Parathyroid adenoma (tissue), 2 donors: ENCODE results near the gene SLC25A43.

Experiments used
- H2AFZ ChIP-seq: fragments of 300-600 bp; sonication (generic); one replicate; pipeline ENCODE4 v1.7.0; 2017; ENCODE audit warnings: antibody characterized with exemption, mild to moderate bottlenecking
- H3K27ac ChIP-seq: fragments of 300-600 bp; sonication (generic); one replicate; pipeline ENCODE4 v1.7.0; 2017
- H3K27me3 ChIP-seq: fragments of 300-600 bp; sonication (generic); one replicate; pipeline ENCODE4 v1.7.0; 2017; ENCODE audit warnings: low read length; ENCODE audit not compliant: control insufficient read depth, insufficient read depth
- H3K36me3 ChIP-seq: fragments of 300-600 bp; sonication (generic); one replicate; pipeline ENCODE4 v1.7.0; 2017; ENCODE audit warnings: low read length; ENCODE audit not compliant: control insufficient read depth, insufficient read depth
- H3K4me1 ChIP-seq: fragments of 300-600 bp; sonication (generic); one replicate; pipeline ENCODE4 v1.7.0; 2017; ENCODE audit warnings: control low read depth
- H3K4me2 ChIP-seq: fragments of 300-600 bp; sonication (generic); one replicate; pipeline ENCODE4 v1.7.0; 2017; ENCODE audit warnings: low read length
- H3K4me3 ChIP-seq: fragments of 300-600 bp; sonication (generic); one replicate; pipeline ENCODE4 v1.7.0; 2017; ENCODE audit warnings: low read depth, low read length
- H3K79me2 ChIP-seq: fragments of 300-600 bp; sonication (generic); one replicate; pipeline ENCODE4 v1.7.0; 2017; ENCODE audit warnings: control low read depth
- H3K9ac ChIP-seq: fragments of 300-600 bp; sonication (generic); one replicate; pipeline ENCODE4 v1.7.0; 2017; ENCODE audit warnings: mild to moderate bottlenecking
- H3K9me3 ChIP-seq: fragments of 300-600 bp; sonication (generic); one replicate; pipeline ENCODE4 v1.7.0; 2017; ENCODE audit warnings: low read length; ENCODE audit not compliant: control insufficient read depth
- TF ChIP-seq, protein P1 (sequence below): fragments of 300-600 bp; sonication (generic); IDR thresholded peaks from one replicate; pipeline ENCODE4 v1.7.0; 2017; ENCODE audit warnings: antibody characterized with exemption, mild to moderate bottlenecking
- donor health status: primary hyperparathyroidism.

Gene SLC25A43

GRCh38 chrX:119453202-119453601, 54.1 kb downstream of the SLC25A43 start:
- Histone ChIP-seq H2AFZ (no peak overlapping the region), H3K9ac (no peak overlapping the region), H3K9me3 (no peaks in the 10 kb centered on the region), H3K4me3 (no peak overlapping the region), H3K79me2 (no peaks in the 10 kb centered on the region), H3K36me3 (no peaks in the 10 kb centered on the region), H3K27ac (no peak overlapping the region), H3K4me1 (no peaks in the 10 kb centered on the region), H3K27me3 (no peaks in the 10 kb centered on the region), H3K4me2 (no peak overlapping the region)
- TF ChIP-seq, protein P1, sequence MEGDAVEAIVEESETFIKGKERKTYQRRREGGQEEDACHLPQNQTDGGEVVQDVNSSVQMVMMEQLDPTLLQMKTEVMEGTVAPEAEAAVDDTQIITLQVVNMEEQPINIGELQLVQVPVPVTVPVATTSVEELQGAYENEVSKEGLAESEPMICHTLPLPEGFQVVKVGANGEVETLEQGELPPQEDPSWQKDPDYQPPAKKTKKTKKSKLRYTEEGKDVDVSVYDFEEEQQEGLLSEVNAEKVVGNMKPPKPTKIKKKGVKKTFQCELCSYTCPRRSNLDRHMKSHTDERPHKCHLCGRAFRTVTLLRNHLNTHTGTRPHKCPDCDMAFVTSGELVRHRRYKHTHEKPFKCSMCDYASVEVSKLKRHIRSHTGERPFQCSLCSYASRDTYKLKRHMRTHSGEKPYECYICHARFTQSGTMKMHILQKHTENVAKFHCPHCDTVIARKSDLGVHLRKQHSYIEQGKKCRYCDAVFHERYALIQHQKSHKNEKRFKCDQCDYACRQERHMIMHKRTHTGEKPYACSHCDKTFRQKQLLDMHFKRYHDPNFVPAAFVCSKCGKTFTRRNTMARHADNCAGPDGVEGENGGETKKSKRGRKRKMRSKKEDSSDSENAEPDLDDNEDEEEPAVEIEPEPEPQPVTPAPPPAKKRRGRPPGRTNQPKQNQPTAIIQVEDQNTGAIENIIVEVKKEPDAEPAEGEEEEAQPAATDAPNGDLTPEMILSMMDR, result no peak

GRCh38 chrX:119455264-119455663, 56.1 kb downstream of the SLC25A43 start:
- H3K9me3 ChIP-seq, result no peaks in the 10 kb centered on the region
- H3K4me1 ChIP-seq, result no peaks in the 10 kb centered on the region
- H2AFZ ChIP-seq, result no peak overlapping the region
- TF ChIP-seq, protein P1, result no peak
- H3K4me3 ChIP-seq, result no peak overlapping the region
- no peak overlapping the region for H3K27ac ChIP-seq
- no peaks in the 10 kb centered on the region for H3K36me3 ChIP-seq
- no peaks in the 10 kb centered on the region for H3K79me2 ChIP-seq
- H3K27me3 ChIP-seq, result no peaks in the 10 kb centered on the region
- no peak overlapping the region for H3K4me2 ChIP-seq
- H3K9ac ChIP-seq, result no peak overlapping the region

GRCh38 chrX:119459181-119459580, 60.0 kb downstream of the SLC25A43 start:
- TF ChIP-seq, protein P1, result no peak
- Histone ChIP-seq H3K4me1 (no peaks in the 10 kb centered on the region), H3K79me2 (no peaks in the 10 kb centered on the region), H3K9ac (no peak overlapping the region), H3K27me3 (no peaks in the 10 kb centered on the region), H3K27ac (no peak overlapping the region), H3K4me2 (no peak overlapping the region), H3K36me3 (no peaks in the 10 kb centered on the region), H3K4me3 (no peak overlapping the region), H3K9me3 (no peaks in the 10 kb centered on the region), H2AFZ (no peak overlapping the region)

- no peak overlapping the region for H3K4me2 ChIP-seq
- no peaks in the 10 kb centered on the region for H3K79me2 ChIP-seq
- no peak overlapping the region for H3K4me3 ChIP-seq
- H3K36me3 ChIP-seq, result no peaks in the 10 kb centered on the region
- H2AFZ ChIP-seq, result no peak overlapping the region
- H3K9ac ChIP-seq, result no peak overlapping the region
- no peaks in the 10 kb centered on the region for H3K27me3 ChIP-seq
- peaks cover 3% of the 10 kb centered on the region for H3K4me1 ChIP-seq
- TF ChIP-seq, protein P1, result no peak
- no peak overlapping the region for H3K27ac ChIP-seq
- H3K9me3 ChIP-seq, result no peaks in the 10 kb centered on the region
Observed at GRCh38 chrX:119465555-119465954, 66.4 kb downstream of the SLC25A43 start.

DNA sequence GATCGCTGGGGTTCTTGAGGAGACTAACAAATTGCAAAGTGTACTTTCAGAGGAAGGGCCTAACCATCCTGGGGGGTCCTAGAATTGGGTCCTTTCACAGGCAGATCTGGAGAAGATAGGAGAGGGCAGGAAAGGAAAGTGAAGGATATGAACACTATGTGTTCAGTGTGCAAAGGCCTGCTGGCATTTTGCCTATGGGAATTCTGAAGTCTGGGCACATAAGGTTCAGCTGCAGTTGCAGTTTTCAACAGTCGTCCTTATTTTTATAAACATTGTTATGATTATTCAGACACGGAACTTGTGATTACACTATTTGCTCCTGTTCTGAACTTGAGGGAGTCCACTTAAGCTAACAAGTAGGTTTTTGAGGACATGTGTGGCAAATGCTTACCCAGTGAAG, 67.8 kb downstream of the SLC25A43 start:
- Histone ChIP-seq H3K36me3 (no peaks in the 10 kb centered on the region), H3K4me2 (no peak overlapping the region), H3K9me3 (no peaks in the 10 kb centered on the region), H3K27me3 (no peaks in the 10 kb centered on the region), H3K79me2 (no peaks in the 10 kb centered on the region), H2AFZ (no peak overlapping the region), H3K27ac (no peak overlapping the region), H3K4me3 (no peak overlapping the region), H3K9ac (no peak overlapping the region), H3K4me1 (peaks cover 3% of the 10 kb centered on the region)
- TF ChIP-seq, protein P1, result no peak
